Neural cell (in vitro differentiated cells): ENCODE measurements around the gene NFS1. TPM values are rescaled to one million over a fixed set of nuclear protein-coding genes. Genes with fewer than 3 reads are reported as not detected.

Experiments
- H2AFZ ChIP-seq: fragments of 200-600, 300-800 bp; sonication (generic), shearing (Covaris generic); 2 replicates; pipeline ENCODE4 v1.6.0; 2014; ENCODE audit warnings: low read depth, mild to moderate bottlenecking, antibody characterized with exemption, low read length, moderate library complexity
- H3F3A ChIP-seq: fragments of 200-600 bp; shearing (Covaris generic); 2 replicates; pipeline ENCODE4 v1.6.1; 2016; ENCODE audit warnings: mild to moderate bottlenecking, moderate library complexity, mixed read lengths, antibody characterized with exemption, low read length; ENCODE audit not compliant: insufficient read depth, poor library complexity, severe bottlenecking
- H3K27ac ChIP-seq: fragments of 200-600, 300-800 bp; sonication (generic), shearing (Covaris generic); 2 replicates; pipeline ENCODE4 v1.5.1; 2014; ENCODE audit warnings: mild to moderate bottlenecking, low read length, moderate library complexity
- H3K27me3 ChIP-seq: fragments of 300-800, 200-600 bp; sonication (generic), shearing (Covaris generic); 2 replicates; pipeline ENCODE4 v1.6.0; 2014; ENCODE audit warnings: mild to moderate bottlenecking, low read depth, low read length, moderate library complexity; ENCODE audit not compliant: insufficient read depth
- H3K36me3 ChIP-seq: fragments of 300-800, 200-600 bp; sonication (generic), shearing (Covaris generic); 2 replicates; pipeline ENCODE4 v1.5.1; 2014; ENCODE audit warnings: mild to moderate bottlenecking, antibody characterized with exemption, low read length, moderate library complexity; ENCODE audit not compliant: insufficient read depth
- H3K4me2 ChIP-seq: fragments of 300-800, 200-600 bp; sonication (generic), shearing (Covaris generic); 2 replicates; pipeline ENCODE4 v1.6.0; 2014; ENCODE audit warnings: mild to moderate bottlenecking, low read length
- H3K4me3 ChIP-seq: fragments of 300-800, 200-600 bp; sonication (generic), shearing (Covaris generic); 2 replicates; pipeline ENCODE4 v1.5.1; 2014; ENCODE audit warnings: mild to moderate bottlenecking, low read length, moderate library complexity
- H3K79me2 ChIP-seq: fragments of 200-600 bp; shearing (Covaris generic); replicated peaks from 2 replicates; pipeline ENCODE4 v1.6.0; 2014; ENCODE audit warnings: mild to moderate bottlenecking, low read length, moderate library complexity; ENCODE audit not compliant: insufficient read depth
- H3K9ac ChIP-seq: fragments of 300-800, 200-600 bp; sonication (generic), shearing (Covaris generic); 2 replicates; pipeline ENCODE4 v1.6.1; 2016; ENCODE audit warnings: mild to moderate bottlenecking, low read length, mixed read lengths
- H3K9me2 ChIP-seq: fragments of 200-600 bp; shearing (Covaris generic); 2 replicates; pipeline ENCODE4 v1.6.1; 2016; ENCODE audit warnings: mild to moderate bottlenecking, low read length, mixed read lengths; ENCODE audit not compliant: insufficient read depth
- H3K9me3 ChIP-seq: fragments of 200-600, 300-800 bp; sonication (generic), shearing (Covaris generic); 2 replicates; pipeline ENCODE4 v1.6.1; 2016; ENCODE audit warnings: mild to moderate bottlenecking, mixed run types, low read length, moderate library complexity, mixed read lengths
- H4K20me1 ChIP-seq: fragments of 200-600 bp; shearing (Covaris generic); 2 replicates; pipeline ENCODE4 v1.6.1; 2016; ENCODE audit warnings: mild to moderate bottlenecking, mixed run types; ENCODE audit not compliant: insufficient read depth
- CTCF ChIP-seq: fragments of 450-650 bp; IDR thresholded peaks from 2 replicates; pipeline ENCODE4 v1.5.1; 2014; ENCODE audit warnings: antibody characterized with exemption, mild to moderate bottlenecking, moderate library complexity; ENCODE audit not compliant: poor library complexity, severe bottlenecking
- EP300 ChIP-seq: fragments of 450-650 bp; conservative IDR thresholded peaks from 2 replicates; pipeline ENCODE4 v1.6.1; 2014; ENCODE audit warnings: antibody characterized with exemption, mild to moderate bottlenecking, moderate library complexity; ENCODE audit not compliant: poor library complexity, severe bottlenecking
- EZH2 ChIP-seq: fragments of 200-600, 300-800 bp; shearing (Covaris generic), sonication (generic); IDR thresholded peaks from 2 replicates; pipeline ENCODE4 v1.6.1; 2014; ENCODE audit warnings: antibody characterized with exemption, low read length, borderline replicate concordance, mild to moderate bottlenecking; ENCODE audit not compliant: insufficient read depth, poor library complexity, severe bottlenecking
- MXI1 ChIP-seq: fragments of 450-650 bp; conservative IDR thresholded peaks from 2 replicates; pipeline ENCODE4 v1.6.1; 2014; ENCODE audit warnings: antibody characterized with exemption, mild to moderate bottlenecking; ENCODE audit not compliant: poor library complexity, severe bottlenecking
- POLR2AphosphoS5 ChIP-seq: IDR thresholded peaks from 2 replicates; pipeline ENCODE4 v1.6.1; 2012
- RAD21 ChIP-seq: fragments of 450-650 bp; conservative IDR thresholded peaks from 2 replicates; pipeline ENCODE4 v1.6.1; 2014; ENCODE audit warnings: antibody characterized with exemption, mild to moderate bottlenecking, moderate library complexity
- REST ChIP-seq: IDR thresholded peaks from 2 replicates; pipeline ENCODE4 v1.6.1; 2012; ENCODE audit warnings: borderline replicate concordance
- SMC3 ChIP-seq: fragments of 450-650 bp; conservative IDR thresholded peaks from 2 replicates; pipeline ENCODE4 v1.6.1; 2014; ENCODE audit warnings: antibody characterized with exemption, mild to moderate bottlenecking, moderate library complexity; ENCODE audit not compliant: poor library complexity
- TAF1 ChIP-seq: IDR thresholded peaks from 2 replicates; pipeline ENCODE4 v1.6.1; 2012; ENCODE audit warnings: low read depth
- polyA plus RNA-seq: library from polyadenylated mRNA; depleted of rRNA; stranded (reverse); fragments of >200 nt; gene quantifications from 2 replicates; pipeline ENCODE4 v1.2.3, GENCODE V29; 2014

Gene NFS1
- polyA plus RNA-seq, 1 donor from 2014 or later, result 55.2 TPM

GRCh38 chr20:35735826-35736470 is 36.8 kb upstream of the NFS1 start:
- H3K9ac ChIP-seq, result no peak overlapping the region
- peak overlapping the region; percentile 2 for H3K4me3 ChIP-seq
- TF ChIP-seq RAD21 (no peak), REST (no peak), POLR2AphosphoS5 (no peak), TAF1 (no peak), CTCF (no peak), MXI1 (no peak), SMC3 (no peak), EZH2 (no peak), EP300 (no peak)
- no peaks in the 10 kb centered on the region for H3K27me3 ChIP-seq
- H3K79me2 ChIP-seq, result peaks cover 89% of the 10 kb centered on the region
- H3K9me3 ChIP-seq, result no peaks in the 10 kb centered on the region
- no peak overlapping the region for H3K27ac ChIP-seq
- H2AFZ ChIP-seq, result no peak overlapping the region
- no peaks in the 10 kb centered on the region for H3K9me2 ChIP-seq
- H3K4me2 ChIP-seq, result no peak overlapping the region
- peaks cover 21% of the 10 kb centered on the region for H3K36me3 ChIP-seq
- peaks cover 61% of the 10 kb centered on the region for H4K20me1 ChIP-seq
- no peaks in the 10 kb centered on the region for H3F3A ChIP-seq

DNA sequence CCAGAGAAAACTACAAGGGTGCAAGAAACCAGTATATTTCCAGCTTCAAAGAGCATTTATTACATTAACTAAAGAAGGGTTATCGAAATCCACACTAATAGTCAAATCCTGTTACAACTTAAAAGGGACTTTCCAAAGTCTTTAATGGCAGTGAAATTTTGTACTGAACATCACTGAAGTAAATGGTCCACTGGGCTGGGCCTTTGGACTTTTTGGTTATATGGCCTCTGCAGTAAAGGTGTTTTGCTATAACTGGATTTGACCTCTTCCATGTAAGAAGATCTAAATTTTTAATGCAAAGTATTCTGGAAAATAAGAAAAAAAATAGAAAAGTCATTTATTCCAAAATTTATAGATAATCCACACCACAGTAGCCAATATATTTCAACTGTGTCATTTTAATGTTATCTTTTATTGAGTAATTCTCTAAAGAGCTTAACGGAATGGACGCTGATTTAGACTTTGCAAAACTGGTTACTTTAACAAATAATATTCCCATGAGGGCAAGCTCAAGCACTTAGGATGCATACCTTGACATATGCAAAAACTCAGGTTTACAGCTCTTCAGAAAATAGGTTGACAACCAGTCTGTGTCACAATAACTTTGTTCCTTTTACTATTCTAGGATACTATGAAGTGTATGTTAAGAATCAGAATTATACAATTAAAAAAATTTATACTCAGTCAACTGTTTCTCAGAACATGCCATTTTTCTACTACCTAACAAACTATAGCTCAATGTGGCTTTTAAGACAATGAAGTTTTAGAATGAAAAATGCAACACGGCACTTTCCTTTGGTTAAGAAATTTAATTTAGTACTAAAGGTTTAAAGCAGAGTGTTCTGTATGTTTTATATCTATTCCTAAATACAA is 35.9 kb upstream of the NFS1 start:
- H3K9ac ChIP-seq, result no peak overlapping the region
- peaks cover 89% of the 10 kb centered on the region for H3K79me2 ChIP-seq
- no peaks in the 10 kb centered on the region for H3K27me3 ChIP-seq
- no peak for TF ChIP-seq POLR2AphosphoS5
- no peak overlapping the region for H2AFZ ChIP-seq
- H3K4me2 ChIP-seq, result no peak overlapping the region
- H3K36me3 ChIP-seq, result peaks cover 21% of the 10 kb centered on the region
- no peaks in the 10 kb centered on the region for H3F3A ChIP-seq
- H3K9me2 ChIP-seq, result no peaks in the 10 kb centered on the region
- H4K20me1 ChIP-seq, result peaks cover 64% of the 10 kb centered on the region
- peak overlapping the region; percentile 3 for H3K4me3 ChIP-seq
- no peaks in the 10 kb centered on the region for H3K9me3 ChIP-seq
- no peak overlapping the region for H3K27ac ChIP-seq
